ENCODE results near the gene GLYATL3. TPM values are rescaled to one million over a fixed set of nuclear protein-coding genes. Genes with fewer than 3 reads are reported as not detected.

The GLYATL3 gene
- total and polyA plus RNA-seq, 10 of the 15 experiments (the other 5 are each of a cell fraction or from before 2014, with no cell fraction given): not detected

DNA sequence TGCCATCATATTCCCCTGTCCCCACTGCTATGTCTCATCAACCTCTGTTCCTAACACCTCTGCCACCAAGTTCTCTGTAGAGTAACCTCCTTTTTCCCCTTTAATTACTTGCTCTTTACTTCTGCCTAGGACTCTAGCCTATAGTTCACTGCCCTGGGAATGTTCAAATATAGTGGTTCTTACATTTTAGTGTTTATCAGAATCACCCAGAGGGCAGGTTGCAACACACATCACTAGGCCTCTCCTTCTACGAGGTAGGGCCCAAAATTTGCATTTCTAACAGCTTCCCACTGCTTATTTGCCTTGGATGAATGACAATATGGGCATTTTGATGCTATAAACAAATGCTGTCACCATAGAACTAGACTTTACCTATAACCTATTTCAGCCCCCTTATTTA, 27.6 kb downstream of the GLYATL3 start:
- SMC1A ChIA-PET (ENCODE audit: uncharacterized antibody, unreplicated experiment): no interaction called here
- Histone ChIP-seq H3K4me2 (ENCODE audit: control insufficient read depth, insufficient read depth) (no peak overlapping the region), H3K9ac (ENCODE audit: control insufficient read depth, insufficient read depth, low read length) (no peak overlapping the region), H2AFZ (ENCODE audit: control insufficient read depth, low read depth, low read length) (no peak overlapping the region), H3K27me3 (replicated peaks in 1 of 2; ENCODE audit: control insufficient read depth in 2 of 2, insufficient read depth in 2 of 2, low read length in 1 of 2) (no peaks in the 10 kb centered on the region), H4K20me1 (ENCODE audit: control insufficient read depth, insufficient read depth) (no peaks in the 10 kb centered on the region), H3K27ac (ENCODE audit: control insufficient read depth, insufficient read depth) (no peak overlapping the region), H3K79me2 (ENCODE audit: control insufficient read depth, insufficient read depth, low read length) (no peaks in the 10 kb centered on the region), H3K9me3 (replicated peaks; ENCODE audit: control insufficient read depth, insufficient read depth, low read length) (no peaks in the 10 kb centered on the region), H3K4me1 (ENCODE audit: control insufficient read depth, insufficient read depth, low read length) (no peaks in the 10 kb centered on the region), H3K4me3 (no peak overlapping the region), H3K36me3 (ENCODE audit: control insufficient read depth in 2 of 2, insufficient read depth in 2 of 2, low read length in 1 of 2) (no peaks in the 10 kb centered on the region)
- DNase-seq (ENCODE audit: low read depth, low spot score) (no peak), ATAC-seq (no peak), FAIRE-seq (no peak)
- intact Hi-C loops (cut with micrococcal nuclease; ENCODE audit: unreplicated experiment) (no loop called here), in situ Hi-C loops (cut with MboI) (loop anchor here (5.0 kb wide), 1 partner anchor 80 kb away; no protein-coding TSS in a partner anchor)
- POLR2A ChIA-PET: interaction anchor here (1.0 kb wide), 1 partner anchor 9 kb away, joined by 3 read pairs; no protein-coding TSS in a partner anchor
- BruUV-seq (replicated peaks): no TSS peak
- 6% methylated on average over 1 of the region's 1 CpG for WGBS (ENCODE audit: insufficient coverage, insufficient replicate concordance, low lambda C conversion rate, missing lambda C conversion rate)
- TF ChIP-seq CHD4 (IDR thresholded peaks at IDR 0.05): no peak
- no peak for TF ChIP-seq MXI1 (IDR thresholded peaks at IDR 0.05; ENCODE audit: low read depth, low read length)
- TF ChIP-seq, protein P1, sequence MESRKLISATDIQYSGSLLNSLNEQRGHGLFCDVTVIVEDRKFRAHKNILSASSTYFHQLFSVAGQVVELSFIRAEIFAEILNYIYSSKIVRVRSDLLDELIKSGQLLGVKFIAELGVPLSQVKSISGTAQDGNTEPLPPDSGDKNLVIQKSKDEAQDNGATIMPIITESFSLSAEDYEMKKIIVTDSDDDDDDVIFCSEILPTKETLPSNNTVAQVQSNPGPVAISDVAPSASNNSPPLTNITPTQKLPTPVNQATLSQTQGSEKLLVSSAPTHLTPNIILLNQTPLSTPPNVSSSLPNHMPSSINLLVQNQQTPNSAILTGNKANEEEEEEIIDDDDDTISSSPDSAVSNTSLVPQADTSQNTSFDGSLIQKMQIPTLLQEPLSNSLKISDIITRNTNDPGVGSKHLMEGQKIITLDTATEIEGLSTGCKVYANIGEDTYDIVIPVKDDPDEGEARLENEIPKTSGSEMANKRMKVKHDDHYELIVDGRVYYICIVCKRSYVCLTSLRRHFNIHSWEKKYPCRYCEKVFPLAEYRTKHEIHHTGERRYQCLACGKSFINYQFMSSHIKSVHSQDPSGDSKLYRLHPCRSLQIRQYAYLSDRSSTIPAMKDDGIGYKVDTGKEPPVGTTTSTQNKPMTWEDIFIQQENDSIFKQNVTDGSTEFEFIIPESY (IDR thresholded peaks at IDR 0.05): no peak
- no peak for TF ChIP-seq JUNB (IDR thresholded peaks at IDR 0.05)
- RAD21 ChIA-PET (ENCODE audit: unreplicated experiment): no interaction called here
- CTCF ChIA-PET: interaction anchor here (1.7 kb wide), 1 partner anchor 8 kb away, joined by 5 read pairs; no protein-coding TSS in a partner anchor

DNA sequence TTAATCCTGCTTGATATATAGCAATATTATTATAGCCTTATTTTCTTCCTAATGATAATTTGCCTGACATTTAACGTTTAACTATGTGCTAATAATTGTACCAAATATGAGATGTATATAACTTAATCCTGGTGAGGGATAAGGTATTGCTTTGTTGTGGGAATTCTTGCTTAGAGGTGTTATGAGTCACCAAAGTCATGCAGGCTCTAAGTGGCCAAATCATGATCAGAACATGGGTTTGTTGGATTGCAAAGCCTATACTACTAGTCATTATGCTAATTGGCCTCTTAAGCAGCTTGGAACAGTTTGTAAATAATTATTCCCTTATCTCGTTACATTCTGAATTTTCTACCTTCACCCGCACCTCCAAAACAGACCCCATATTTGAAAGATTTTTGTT, 28.8 kb downstream of the GLYATL3 start:
- 33% methylated on average over 3 of the region's 3 CpGs for WGBS (ENCODE audit: insufficient coverage, insufficient replicate concordance, low lambda C conversion rate, missing lambda C conversion rate)
- H3K4me1 ChIP-seq (ENCODE audit: control insufficient read depth, insufficient read depth, low read length): no peaks in the 10 kb centered on the region
- no peaks in the 10 kb centered on the region for H4K20me1 ChIP-seq (ENCODE audit: control insufficient read depth, insufficient read depth)
- H3K27ac ChIP-seq (ENCODE audit: control insufficient read depth, insufficient read depth): no peak overlapping the region
- no peak for DNase-seq (ENCODE audit: low read depth, low spot score)
- H2AFZ ChIP-seq (ENCODE audit: control insufficient read depth, low read depth, low read length): no peak overlapping the region
- intact Hi-C loops (cut with micrococcal nuclease; ENCODE audit: unreplicated experiment): no loop called here
- no peak for FAIRE-seq
- no peaks in the 10 kb centered on the region for H3K9me3 ChIP-seq (replicated peaks; ENCODE audit: control insufficient read depth, insufficient read depth, low read length)
- SMC1A ChIA-PET (ENCODE audit: uncharacterized antibody, unreplicated experiment): no interaction called here
- H3K4me2 ChIP-seq (ENCODE audit: control insufficient read depth, insufficient read depth): no peak overlapping the region
- H3K4me3 ChIP-seq: no peak overlapping the region
- ATAC-seq: no peak
- RAD21 ChIA-PET (ENCODE audit: unreplicated experiment): interaction anchor here (0.6 kb wide), 1 partner anchor 25 kb away, joined by 3 read pairs; no protein-coding TSS in a partner anchor
- H3K36me3 ChIP-seq (ENCODE audit: control insufficient read depth in 2 of 2, insufficient read depth in 2 of 2, low read length in 1 of 2): no peaks in the 10 kb centered on the region
- in situ Hi-C loops (cut with MboI): loop anchor here (5.0 kb wide), 1 partner anchor 79 kb away; no protein-coding TSS in a partner anchor
- no peak overlapping the region for H3K9ac ChIP-seq (ENCODE audit: control insufficient read depth, insufficient read depth, low read length)
- no peaks in the 10 kb centered on the region for H3K79me2 ChIP-seq (ENCODE audit: control insufficient read depth, insufficient read depth, low read length)
- no peaks in the 10 kb centered on the region for H3K27me3 ChIP-seq (replicated peaks in 1 of 2; ENCODE audit: control insufficient read depth in 2 of 2, insufficient read depth in 2 of 2, low read length in 1 of 2)
- CTCF ChIA-PET: interaction anchor here (1.7 to 6.2 kb wide), 2 partner anchors 10 to 81 kb away, joined by 5 to 98 read pairs; no protein-coding TSS in a partner anchor
- no TSS peak for BruUV-seq (replicated peaks)
- POLR2A ChIA-PET: no interaction called here
- no peak for TF ChIP-seq RB1 (IDR thresholded peaks at IDR 0.05; ENCODE audit: borderline replicate concordance)
- TF ChIP-seq CHD1 (IDR thresholded peaks at IDR 0.05; ENCODE audit: low read depth, low read length): no peak
- no peak for TF ChIP-seq ZNF384 (IDR thresholded peaks at IDR 0.05; ENCODE audit: borderline replicate concordance, low read depth, low read length)
- TF ChIP-seq, protein P2, sequence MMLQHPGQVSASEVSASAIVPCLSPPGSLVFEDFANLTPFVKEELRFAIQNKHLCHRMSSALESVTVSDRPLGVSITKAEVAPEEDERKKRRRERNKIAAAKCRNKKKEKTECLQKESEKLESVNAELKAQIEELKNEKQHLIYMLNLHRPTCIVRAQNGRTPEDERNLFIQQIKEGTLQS (IDR thresholded peaks at IDR 0.05; ENCODE audit: borderline replicate concordance, extremely low read depth, low read depth, low read length): no peak
- no peak for TF ChIP-seq MTA3 (IDR thresholded peaks at IDR 0.05; ENCODE audit: borderline replicate concordance, low read length)
- TF ChIP-seq, protein P3, sequence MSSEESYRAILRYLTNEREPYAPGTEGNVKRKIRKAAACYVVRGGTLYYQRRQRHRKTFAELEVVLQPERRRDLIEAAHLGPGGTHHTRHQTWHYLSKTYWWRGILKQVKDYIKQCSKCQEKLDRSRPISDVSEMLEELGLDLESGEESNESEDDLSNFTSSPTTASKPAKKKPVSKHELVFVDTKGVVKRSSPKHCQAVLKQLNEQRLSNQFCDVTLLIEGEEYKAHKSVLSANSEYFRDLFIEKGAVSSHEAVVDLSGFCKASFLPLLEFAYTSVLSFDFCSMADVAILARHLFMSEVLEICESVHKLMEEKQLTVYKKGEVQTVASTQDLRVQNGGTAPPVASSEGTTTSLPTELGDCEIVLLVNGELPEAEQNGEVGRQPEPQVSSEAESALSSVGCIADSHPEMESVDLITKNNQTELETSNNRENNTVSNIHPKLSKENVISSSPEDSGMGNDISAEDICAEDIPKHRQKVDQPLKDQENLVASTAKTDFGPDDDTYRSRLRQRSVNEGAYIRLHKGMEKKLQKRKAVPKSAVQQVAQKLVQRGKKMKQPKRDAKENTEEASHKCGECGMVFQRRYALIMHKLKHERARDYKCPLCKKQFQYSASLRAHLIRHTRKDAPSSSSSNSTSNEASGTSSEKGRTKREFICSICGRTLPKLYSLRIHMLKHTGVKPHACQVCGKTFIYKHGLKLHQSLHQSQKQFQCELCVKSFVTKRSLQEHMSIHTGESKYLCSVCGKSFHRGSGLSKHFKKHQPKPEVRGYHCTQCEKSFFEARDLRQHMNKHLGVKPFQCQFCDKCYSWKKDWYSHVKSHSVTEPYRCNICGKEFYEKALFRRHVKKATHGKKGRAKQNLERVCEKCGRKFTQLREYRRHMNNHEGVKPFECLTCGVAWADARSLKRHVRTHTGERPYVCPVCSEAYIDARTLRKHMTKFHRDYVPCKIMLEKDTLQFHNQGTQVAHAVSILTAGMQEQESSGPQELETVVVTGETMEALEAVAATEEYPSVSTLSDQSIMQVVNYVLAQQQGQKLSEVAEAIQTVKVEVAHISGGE (CRISPR knock-in tag; IDR thresholded peaks at IDR 0.05): no peak
- no peak for TF ChIP-seq TBL1XR1 (IDR thresholded peaks at IDR 0.05; ENCODE audit: low read depth, low read length)
- no peak for TF ChIP-seq TCF12 (IDR thresholded peaks at IDR 0.05; ENCODE audit: low read depth, low read length)
- TF ChIP-seq NBN (IDR thresholded peaks at IDR 0.05): no peak
